HG03521 (cell line): ENCODE data around the gene CCNDBP1.

Experiments used
- ATAC-seq: cut with Tn5 transposase; IDR thresholded peaks from one replicate; pipeline ENCODE4 v1.9.1; 2021; ENCODE audit warnings: mild to moderate bottlenecking, moderate library complexity; ENCODE audit not compliant: unreplicated experiment

The CCNDBP1 gene

GRCh38 chr15:43243020-43243645 lies 57.9 kb downstream of the CCNDBP1 start:
- ATAC-seq, result no peak

DNA sequence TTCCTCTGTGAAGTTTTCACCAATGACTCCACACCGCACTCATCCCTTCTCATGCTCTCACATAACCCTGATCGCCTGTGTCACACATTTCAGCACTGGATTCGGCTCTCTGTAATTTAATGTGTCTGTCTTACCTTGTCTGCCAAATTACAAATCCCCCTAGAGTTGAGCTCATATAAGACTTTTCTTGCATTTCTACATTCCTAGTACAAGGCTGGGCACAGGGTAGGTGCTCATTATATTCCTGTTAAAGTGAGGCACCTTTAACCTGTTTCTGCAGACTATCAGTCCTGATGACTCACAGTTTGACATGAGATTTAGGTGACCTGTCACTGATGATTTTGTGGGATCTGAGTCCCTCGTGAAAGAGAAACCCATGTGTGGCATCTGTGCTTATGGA lies 58.9 kb downstream of the CCNDBP1 start:
- no peak for ATAC-seq

DNA sequence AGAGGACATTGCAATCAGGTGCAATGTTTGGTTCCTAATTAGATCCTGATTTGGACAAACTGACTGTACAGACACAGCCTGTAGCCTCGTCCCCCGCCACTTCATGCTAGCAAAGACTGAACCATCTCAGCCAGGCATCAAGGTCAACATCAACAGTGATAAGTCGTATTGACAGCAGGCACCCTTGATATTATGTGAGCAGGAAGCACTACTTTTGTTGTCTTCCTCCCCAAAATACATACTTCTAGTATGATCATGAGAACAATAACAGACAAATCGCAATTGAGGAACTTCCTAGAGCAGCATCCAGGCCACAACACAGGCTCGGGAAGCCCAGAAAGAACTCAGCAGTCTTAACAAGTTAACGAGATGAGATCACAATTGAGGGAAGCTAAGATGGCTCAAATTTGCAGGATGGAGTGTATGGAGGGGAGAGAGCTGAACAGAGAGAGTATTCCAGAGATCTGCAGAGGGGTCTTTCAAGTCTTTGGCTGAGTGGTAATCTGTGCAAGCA lies 61.1 kb downstream of the CCNDBP1 start:
- ATAC-seq, result no peak
